IPS DF 6.9 (cell line): ENCODE data around the gene ZNF609.

Experiments used
- DNase-seq: peaks from one replicate; pipeline ENCODE4 v3.0.0-alpha.2; 2013; ENCODE audit warnings: low read depth, low spot score
- H3K27ac ChIP-seq: one replicate; pipeline ENCODE4 v1.5.1; 2013; ENCODE audit warnings: low read length, control low read depth
- H3K27me3 ChIP-seq: 2 replicates; pipeline ENCODE4 v1.6.1; 2013; ENCODE audit warnings: mild to moderate bottlenecking, low read length; ENCODE audit not compliant: control insufficient read depth, insufficient read depth
- H3K36me3 ChIP-seq: 2 replicates; pipeline ENCODE4 v1.6.1; 2013; ENCODE audit warnings: low read length; ENCODE audit not compliant: control insufficient read depth, insufficient read depth
- H3K4me1 ChIP-seq: 2 replicates; pipeline ENCODE4 v1.6.1; 2013; ENCODE audit warnings: low read length; ENCODE audit not compliant: control insufficient read depth, insufficient read depth
- H3K4me3 ChIP-seq: 2 replicates; pipeline ENCODE4 v1.5.1; 2013; ENCODE audit warnings: mild to moderate bottlenecking, low read length
- H3K9me3 ChIP-seq: 2 replicates; pipeline ENCODE4 v1.6.1; 2013; ENCODE audit warnings: low read length, inconsistent platforms; ENCODE audit not compliant: control insufficient read depth, insufficient read depth
- WGBS: extraction: QIAGEN DNeasy Blood & Tissue Kit; methylation state at CpG from one replicate; pipeline ENCODE4 v1.1.7; 2013; ENCODE audit warnings: mixed read lengths, missing lambda C conversion rate; ENCODE audit not compliant: insufficient read length, insufficient coverage; 5-methylcytosine and 5-hydroxymethylcytosine counted together

The ZNF609 gene

DNA sequence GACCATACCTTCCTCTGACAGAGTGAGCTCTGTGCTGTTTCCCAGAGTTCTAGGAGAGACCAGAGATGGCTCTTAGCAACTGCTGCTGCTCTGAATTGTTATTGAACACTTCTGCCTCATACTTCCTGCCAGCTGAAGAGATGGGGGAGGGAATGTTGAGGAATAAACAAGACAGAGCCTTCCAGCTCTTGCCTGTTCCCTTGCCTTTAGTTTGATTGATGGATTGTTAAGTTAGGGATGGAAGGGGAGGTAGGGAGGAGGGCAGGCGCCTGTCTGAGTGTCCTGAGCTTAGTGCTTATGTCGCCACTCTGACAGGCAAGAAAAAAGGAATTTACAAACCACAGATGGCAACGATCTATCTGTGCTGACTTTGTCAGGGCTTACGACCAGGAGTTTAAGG is 42.8 kb downstream of the ZNF609 start:
- H3K4me3 ChIP-seq, result no peak overlapping the region
- H3K4me1 ChIP-seq, result no peaks in the 10 kb centered on the region
- no peak for DNase-seq
- H3K27me3 ChIP-seq, result no peaks in the 10 kb centered on the region
- WGBS, result no CpG with 5 or more reads among the region's 4 CpGs
- no peak overlapping the region for H3K27ac ChIP-seq
- H3K36me3 ChIP-seq, result peaks cover 6% of the 10 kb centered on the region; the same call in 1 of the 2 replicates
- H3K9me3 ChIP-seq, result no peaks in the 10 kb centered on the region

- H3K4me1 ChIP-seq, result no peaks in the 10 kb centered on the region
- no CpG with 5 or more reads among the region's 1 CpG for WGBS
- H3K9me3 ChIP-seq, result no peaks in the 10 kb centered on the region
- no peak overlapping the region for H3K27ac ChIP-seq
- H3K36me3 ChIP-seq, result peaks cover 6% of the 10 kb centered on the region; the same call in 1 of the 2 replicates
- no peaks in the 10 kb centered on the region for H3K27me3 ChIP-seq
- no peak for DNase-seq
- no peak overlapping the region for H3K4me3 ChIP-seq
Measured at GRCh38 chr15:64503640-64504039, 43.3 kb downstream of the ZNF609 start.

DNA sequence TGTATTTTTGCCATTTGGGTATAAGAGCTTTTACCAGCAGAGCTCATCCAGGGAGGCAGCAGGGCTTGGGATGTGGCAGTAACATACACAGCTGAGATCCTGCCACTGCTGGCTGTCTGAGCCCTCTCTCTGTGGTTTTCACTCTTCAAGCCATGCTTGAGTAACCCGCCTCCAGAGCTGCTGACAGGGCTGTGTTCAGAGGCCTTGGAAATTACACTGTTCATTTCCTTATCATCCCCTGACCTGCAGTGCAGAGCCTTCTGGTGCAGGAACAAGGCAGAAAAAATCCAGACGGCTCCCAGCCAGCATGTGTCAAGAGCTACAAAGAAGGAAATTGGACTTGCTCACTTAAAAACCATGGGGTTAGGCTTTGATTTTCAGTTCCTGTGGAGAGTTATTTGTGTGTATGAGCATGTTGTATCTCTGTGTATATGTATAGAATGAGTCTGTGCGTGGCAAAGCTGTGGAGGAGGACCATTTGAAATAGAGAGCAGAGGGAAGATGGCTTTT is 47.0 kb downstream of the ZNF609 start:
- no peaks in the 10 kb centered on the region for H3K4me1 ChIP-seq
- no peaks in the 10 kb centered on the region for H3K27me3 ChIP-seq
- H3K27ac ChIP-seq, result no peak overlapping the region
- no CpG with 5 or more reads among the region's 3 CpGs for WGBS
- no peaks in the 10 kb centered on the region for H3K9me3 ChIP-seq
- H3K4me3 ChIP-seq, result no peak overlapping the region
- no peak for DNase-seq
- no peaks in the 10 kb centered on the region; the same call in 1 of the 2 replicates for H3K36me3 ChIP-seq

- Histone ChIP-seq H3K9me3 (no peaks in the 10 kb centered on the region), H3K4me3 (no peak overlapping the region), H3K4me1 (no peaks in the 10 kb centered on the region), H3K36me3 (no peaks in the 10 kb centered on the region; the same call in 1 of the 2 replicates), H3K27me3 (no peaks in the 10 kb centered on the region), H3K27ac (no peak overlapping the region)
- no peak for DNase-seq
- WGBS, result no CpG with 5 or more reads among the region's 2 CpGs
Measured at GRCh38 chr15:64507845-64508244, 47.5 kb downstream of the ZNF609 start.

DNA sequence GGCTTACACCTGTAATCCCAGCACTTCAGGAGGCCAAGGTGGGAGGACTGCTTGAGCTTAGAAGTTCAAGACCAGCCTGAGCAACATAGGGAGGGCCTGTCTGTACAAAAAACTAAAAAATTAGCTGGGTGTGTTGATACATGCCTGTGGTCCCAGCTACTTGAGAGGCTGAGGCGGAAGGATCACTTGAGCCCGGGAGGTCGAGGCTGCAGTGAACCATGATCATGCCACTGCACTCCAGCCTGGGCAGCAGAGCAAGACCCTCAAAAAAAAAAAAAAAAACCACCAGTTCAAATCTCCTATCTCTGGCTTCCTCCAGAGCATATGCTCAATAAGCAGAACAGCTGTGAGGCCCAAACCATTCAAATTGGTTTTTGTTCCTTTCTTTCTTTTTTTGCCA is 53.4 kb downstream of the ZNF609 start:
- Histone ChIP-seq H3K9me3 (no peaks in the 10 kb centered on the region), H3K27me3 (no peaks in the 10 kb centered on the region), H3K36me3 (no peaks in the 10 kb centered on the region), H3K4me3 (no peak overlapping the region), H3K27ac (no peak overlapping the region), H3K4me1 (peaks cover 3% of the 10 kb centered on the region; the same call in 1 of the 2 replicates)
- WGBS, result no CpG with 5 or more reads among the region's 3 CpGs
- no peak for DNase-seq

DNA sequence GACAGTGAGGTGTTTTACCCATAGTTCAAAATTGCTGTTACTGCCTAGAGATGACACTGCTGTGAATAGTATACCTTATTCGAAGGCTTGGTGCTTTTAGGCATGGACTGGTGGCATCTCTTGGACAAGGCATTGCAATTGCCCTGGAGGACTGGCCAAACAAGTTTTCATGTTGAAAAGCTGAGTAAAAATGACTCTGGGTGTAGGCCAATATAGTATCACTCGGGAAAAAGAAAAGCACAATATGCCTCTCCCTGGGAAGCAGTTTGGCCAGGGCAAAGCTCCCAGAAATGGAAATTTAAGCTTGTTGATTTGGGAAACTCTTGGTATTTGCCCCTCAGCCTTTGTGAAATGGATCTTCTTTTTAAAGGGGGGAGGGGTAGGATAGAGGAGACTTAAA is 54.8 kb downstream of the ZNF609 start:
- no peaks in the 10 kb centered on the region for H3K36me3 ChIP-seq
- no peak overlapping the region for H3K27ac ChIP-seq
- H3K4me1 ChIP-seq, result peaks cover 3% of the 10 kb centered on the region; the same call in 1 of the 2 replicates
- DNase-seq, result no peak
- no peaks in the 10 kb centered on the region for H3K27me3 ChIP-seq
- H3K4me3 ChIP-seq, result no peak overlapping the region
- no CpG with 5 or more reads among the region's 2 CpGs for WGBS
- no peaks in the 10 kb centered on the region for H3K9me3 ChIP-seq

DNA sequence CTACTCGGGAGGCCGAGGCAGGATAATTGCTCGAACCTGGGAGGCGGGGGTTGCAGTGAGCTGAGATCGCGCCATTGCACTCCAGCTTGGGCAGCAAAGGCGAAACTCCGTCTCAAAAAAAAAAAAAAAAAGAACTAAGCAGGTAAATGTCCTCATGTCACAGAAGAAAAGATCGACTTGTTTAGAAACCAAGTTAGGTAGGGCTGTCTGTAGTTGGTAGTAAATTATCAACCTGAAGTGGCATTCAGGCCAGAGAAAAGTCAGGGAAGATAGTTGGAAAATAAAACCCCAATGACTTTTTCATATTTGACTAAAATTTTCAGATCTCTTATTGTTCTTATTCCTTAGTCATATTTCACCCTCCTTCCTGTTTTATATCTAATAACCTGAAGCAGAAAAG is 55.4 kb downstream of the ZNF609 start:
- no peak overlapping the region for H3K4me3 ChIP-seq
- no CpG with 5 or more reads among the region's 9 CpGs for WGBS
- no peak for DNase-seq
- H3K27ac ChIP-seq, result no peak overlapping the region
- H3K36me3 ChIP-seq, result no peaks in the 10 kb centered on the region
- no peaks in the 10 kb centered on the region for H3K27me3 ChIP-seq
- H3K4me1 ChIP-seq, result peaks cover 3% of the 10 kb centered on the region; the same call in 1 of the 2 replicates
- no peaks in the 10 kb centered on the region for H3K9me3 ChIP-seq

GRCh38 chr15:64519897-64520296 is 59.5 kb downstream of the ZNF609 start:
- Histone ChIP-seq H3K27ac (no peak overlapping the region), H3K9me3 (no peaks in the 10 kb centered on the region), H3K27me3 (no peaks in the 10 kb centered on the region), H3K36me3 (no peaks in the 10 kb centered on the region), H3K4me3 (no peak overlapping the region), H3K4me1 (peaks cover 4% of the 10 kb centered on the region; the same call in 1 of the 2 replicates)
- no peak for DNase-seq

DNA sequence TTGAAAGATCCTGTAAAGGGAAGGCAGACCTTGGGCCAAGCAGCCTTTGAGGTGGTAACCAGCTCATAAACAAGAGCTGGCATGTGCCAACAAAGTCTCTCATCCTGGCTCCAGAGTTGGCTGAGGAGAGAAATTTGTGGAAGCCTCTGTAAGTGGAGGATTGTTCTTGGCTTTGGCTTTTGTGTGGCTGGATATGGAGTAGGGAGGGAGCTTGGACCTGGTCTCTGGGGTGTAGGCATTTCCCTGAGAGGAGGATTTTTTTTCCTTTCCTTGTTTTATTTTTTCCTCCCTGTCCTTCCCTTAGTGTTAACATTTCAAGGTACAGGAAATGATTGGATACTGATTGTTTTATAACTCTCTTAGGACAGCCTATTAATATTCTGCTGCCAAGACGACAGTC is 60.8 kb downstream of the ZNF609 start:
- DNase-seq, result no peak
- H3K4me1 ChIP-seq, result 0 out of 2 replicates have a peak, but pooled peaks cover 2% of the 10 kb centered on the region
- H3K36me3 ChIP-seq, result no peaks in the 10 kb centered on the region
- no peaks in the 10 kb centered on the region for H3K27me3 ChIP-seq
- no peak overlapping the region for H3K27ac ChIP-seq
- H3K9me3 ChIP-seq, result no peaks in the 10 kb centered on the region
- H3K4me3 ChIP-seq, result no peak overlapping the region
- WGBS, result no CpG with 5 or more reads among the region's 1 CpG

- Histone ChIP-seq H3K36me3 (no peaks in the 10 kb centered on the region), H3K4me1 (0 out of 2 replicates have a peak, but pooled peaks cover 4% of the 10 kb centered on the region), H3K9me3 (no peaks in the 10 kb centered on the region), H3K27ac (no peak overlapping the region), H3K4me3 (no peak overlapping the region), H3K27me3 (no peaks in the 10 kb centered on the region)
- no CpG with 5 or more reads among the region's 3 CpGs for WGBS
- DNase-seq, result no peak
Measured at GRCh38 chr15:64521726-64522164, 61.4 kb downstream of the ZNF609 start.

- Histone ChIP-seq H3K4me1 (0 out of 2 replicates have a peak, but pooled peaks cover 4% of the 10 kb centered on the region), H3K36me3 (no peaks in the 10 kb centered on the region), H3K9me3 (no peaks in the 10 kb centered on the region), H3K4me3 (no peak overlapping the region), H3K27me3 (no peaks in the 10 kb centered on the region), H3K27ac (no peak overlapping the region)
- no peak for DNase-seq
- no CpG with 5 or more reads among the region's 1 CpG for WGBS
Measured at GRCh38 chr15:64522226-64522823, 61.9 kb downstream of the ZNF609 start.
